IMR-90 (cell line): ENCODE results near the gene CIT. TPM values are rescaled to one million over a fixed set of nuclear protein-coding genes. Genes with fewer than 3 reads are reported as not detected.

ENCODE experiments used
- ATAC-seq: fragments of 200-7000 bp; cut with Tn5 transposase; 2 replicates; pipeline ENCODE4 v1.9.1; 2020; ENCODE audit warnings: low read depth, mild to moderate bottlenecking, moderate library complexity
- BruUV-seq: library from RNA; stranded (reverse); fragments of 400-500 nt; replicated peaks from 2 replicates; lab custom pipeline; 2021; lab: Mats Ljungman, UMichigan
- CTCF ChIA-PET: fragments of 300-600 bp; formaldehyde crosslinking; extraction: SDS; loops from one replicate; lab custom pipeline; 2021; ENCODE audit warnings: antibody characterized with exemption; lab: Yijun Ruan, JAX
- POLR2A ChIA-PET: fragments of 300-600 bp; sonication (Branson Sonifier 250); formaldehyde crosslinking; loops from one replicate; lab custom pipeline; 2022; ENCODE audit warnings: antibody characterized with exemption; ENCODE audit not compliant: unreplicated experiment; lab: Charles Lee
- DNase-seq: peaks from one replicate; pipeline ENCODE4 v3.0.0; 2013
- H2AFZ ChIP-seq: replicated peaks from 2 replicates; pipeline ENCODE3; 2013; ENCODE audit warnings: low read length, mild to moderate bottlenecking; ENCODE audit not compliant: poor library complexity
- H2AK5ac ChIP-seq: 2 replicates; pipeline ENCODE4 v1.6.1; 2013; ENCODE audit warnings: low read depth, low read length, inconsistent platforms
- H2AK9ac ChIP-seq: replicated peaks from 2 replicates; pipeline ENCODE3; 2013; ENCODE audit warnings: mild to moderate bottlenecking, low read depth, low read length, moderate library complexity; ENCODE audit not compliant: poor library complexity
- H2BK120ac ChIP-seq: 2 replicates; pipeline ENCODE4 v1.6.1; 2013; ENCODE audit warnings: low read depth, low read length, inconsistent platforms
- H2BK15ac ChIP-seq: 3 replicates; pipeline ENCODE4 v1.6.1; 2013; ENCODE audit warnings: low read depth, low read length, inconsistent platforms
- H2BK20ac ChIP-seq: 2 replicates; pipeline ENCODE4 v1.6.1; 2013; ENCODE audit warnings: low read depth, mild to moderate bottlenecking, inconsistent platforms, low read length, moderate library complexity
- H2BK5ac ChIP-seq: 2 replicates; pipeline ENCODE4 v1.6.1; 2013; ENCODE audit warnings: mild to moderate bottlenecking, low read depth, low read length, inconsistent platforms; ENCODE audit not compliant: poor library complexity, severe bottlenecking
- H3K14ac ChIP-seq: replicated peaks from 2 replicates; pipeline ENCODE4 v1.6.1; 2013; ENCODE audit warnings: low read depth, low read length, inconsistent platforms
- H3K18ac ChIP-seq: 2 replicates; pipeline ENCODE4 v1.6.1; 2013; ENCODE audit warnings: low read depth, low read length, control low read depth
- H3K23ac ChIP-seq: 2 replicates; pipeline ENCODE4 v1.6.1; 2013; ENCODE audit warnings: low read depth, low read length, inconsistent platforms
- H3K27ac ChIP-seq: 2 replicates; pipeline ENCODE4 v1.5.1; 2013; ENCODE audit warnings: mild to moderate bottlenecking, control low read depth, low read length; ENCODE audit not compliant: insufficient read depth
- H3K27me3 ChIP-seq: 2 replicates; pipeline ENCODE4 v1.6.1; 2013; ENCODE audit warnings: low read length; ENCODE audit not compliant: control insufficient read depth, insufficient read depth
- H3K36me3 ChIP-seq: 2 replicates; pipeline ENCODE4 v1.6.1; 2013; ENCODE audit warnings: low read length, mixed read lengths; ENCODE audit not compliant: control insufficient read depth, insufficient read depth
- H3K4ac ChIP-seq: 2 replicates; pipeline ENCODE4 v1.6.1; 2013; ENCODE audit warnings: low read depth, low read length, inconsistent platforms
- H3K4me1 ChIP-seq: 2 replicates; pipeline ENCODE4 v1.6.1; 2013; ENCODE audit warnings: low read length, mixed read lengths; ENCODE audit not compliant: control insufficient read depth, insufficient read depth
- H3K4me2 ChIP-seq: 2 replicates; pipeline ENCODE4 v1.6.1; 2013; ENCODE audit warnings: low read depth, mild to moderate bottlenecking, control low read depth, low read length, moderate library complexity
- H3K4me3 ChIP-seq: 2 replicates; pipeline ENCODE4 v1.5.1; 2013; ENCODE audit warnings: low read depth, mild to moderate bottlenecking, control low read depth, low read length, moderate library complexity; ENCODE audit not compliant: insufficient read depth
- H3K56ac ChIP-seq: 2 replicates; pipeline ENCODE4 v1.6.1; 2013; ENCODE audit warnings: low read length, inconsistent platforms; ENCODE audit not compliant: insufficient read depth; ENCODE audit errors: extremely low read depth
- H3K79me1 ChIP-seq, 2 experiments: 2 replicates each; pipeline ENCODE4 v1.6.1; 2013; ENCODE audit warnings: low read length in 2 of 2, inconsistent platforms in 1 of 2, low read depth in 1 of 2
- H3K9ac ChIP-seq: 2 replicates; pipeline ENCODE4 v1.6.1; 2013; ENCODE audit warnings: low read depth, low read length, control low read depth
- H3K9me1 ChIP-seq: 2 replicates; pipeline ENCODE4 v1.6.1; 2013; ENCODE audit warnings: low read length, inconsistent platforms; ENCODE audit not compliant: insufficient read depth
- H3K9me3 ChIP-seq: 2 replicates; pipeline ENCODE4 v1.6.1; 2013; ENCODE audit warnings: low read length; ENCODE audit not compliant: control insufficient read depth, insufficient read depth
- H4K20me1 ChIP-seq: 2 replicates; pipeline ENCODE4 v1.6.1; 2013; ENCODE audit warnings: low read length, inconsistent platforms; ENCODE audit not compliant: insufficient read depth
- H4K5ac ChIP-seq: 2 replicates; pipeline ENCODE4 v1.6.1; 2013; ENCODE audit warnings: mild to moderate bottlenecking, low read depth, low read length, control low read depth
- H4K8ac ChIP-seq, 2 experiments: 2 replicates each; pipeline ENCODE4 v1.6.1; 2013; ENCODE audit warnings: low read depth in 2 of 2, low read length in 2 of 2, control low read depth in 1 of 2, inconsistent platforms in 1 of 2
- H4K91ac ChIP-seq: 2 replicates; pipeline ENCODE4 v1.6.1; 2013; ENCODE audit warnings: low read depth, low read length, inconsistent platforms; ENCODE audit not compliant: insufficient read depth
- BHLHE40 ChIP-seq: fragments of 150-350 bp; IDR thresholded peaks from 2 replicates; pipeline ENCODE4 v1.6.1; 2016; ENCODE audit warnings: mild to moderate bottlenecking, low read depth, low read length
- CEBPB ChIP-seq: IDR thresholded peaks from 2 replicates; pipeline ENCODE4 v1.6.1; 2012; ENCODE audit warnings: low read depth, low read length, improper control_type of control experiment
- CHD1 ChIP-seq: IDR thresholded peaks from 2 replicates; pipeline ENCODE4 v1.6.1; 2012; ENCODE audit warnings: low read depth, low read length, improper control_type of control experiment
- CTCF ChIP-seq: conservative IDR thresholded peaks from 2 replicates; pipeline ENCODE4 v1.5.1; 2012; ENCODE audit warnings: mild to moderate bottlenecking, low read depth, low read length, improper control_type of control experiment
- ELK1 ChIP-seq: fragments of 150-350 bp; IDR thresholded peaks from 2 replicates; pipeline ENCODE4 v1.6.1; 2016; ENCODE audit warnings: low read depth, mild to moderate bottlenecking, low read length, moderate library complexity, borderline replicate concordance
- FOS ChIP-seq: fragments of 150-350 bp; IDR thresholded peaks from 2 replicates; pipeline ENCODE4 v1.6.1; 2016; ENCODE audit warnings: low read depth, low read length
- MAFK ChIP-seq: IDR thresholded peaks from 2 replicates; pipeline ENCODE4 v1.6.1; 2012; ENCODE audit warnings: low read depth, low read length, improper control_type of control experiment
- MAZ ChIP-seq: IDR thresholded peaks from 2 replicates; pipeline ENCODE4 v1.6.1; 2012; ENCODE audit warnings: low read depth, mild to moderate bottlenecking, low read length, improper control_type of control experiment, moderate library complexity, borderline replicate concordance
- MXI1 ChIP-seq: IDR thresholded peaks from 2 replicates; pipeline ENCODE4 v1.6.1; 2012; ENCODE audit warnings: low read depth, mild to moderate bottlenecking, low read length, moderate library complexity, borderline replicate concordance
- NFE2L2 ChIP-seq: fragments of 150-350 bp; IDR thresholded peaks from 2 replicates; pipeline ENCODE4 v1.6.1; 2016; ENCODE audit warnings: low read depth, mild to moderate bottlenecking, low read length
- POLR2A ChIP-seq: IDR thresholded peaks from 2 replicates; pipeline ENCODE4 v1.6.1; 2012; ENCODE audit warnings: mild to moderate bottlenecking, low read depth, low read length
- RAD21 ChIP-seq: IDR thresholded peaks from 2 replicates; pipeline ENCODE4 v1.6.1; 2012; ENCODE audit warnings: low read length, improper control_type of control experiment
- RCOR1 ChIP-seq: IDR thresholded peaks from 2 replicates; pipeline ENCODE4 v1.6.1; 2012; ENCODE audit warnings: mild to moderate bottlenecking, low read length, improper control_type of control experiment; ENCODE audit not compliant: insufficient replicate concordance
- RFX5 ChIP-seq: IDR thresholded peaks from 2 replicates; pipeline ENCODE4 v1.8.0; 2012; ENCODE audit warnings: low read depth, mild to moderate bottlenecking, low read length, moderate library complexity
- SMC3 ChIP-seq: fragments of 150-350 bp; IDR thresholded peaks from 2 replicates; pipeline ENCODE4 v1.6.1; 2016; ENCODE audit warnings: low read depth, mild to moderate bottlenecking, antibody characterized with exemption, low read length, moderate library complexity
- USF2 ChIP-seq: fragments of 150-350 bp; IDR thresholded peaks from 2 replicates; pipeline ENCODE4 v1.6.1; 2017; ENCODE audit warnings: mild to moderate bottlenecking, antibody characterized with exemption, low read length, low read depth
- WGBS, 2 experiments: methylation state at CpG; one replicate each; pipeline versions ENCODE4 v1.1.5 to v1.1.7; 2013; ENCODE audit warnings: missing lambda C conversion rate in 2 of 2; ENCODE audit not compliant: insufficient read length in 1 of 2; ENCODE audit errors: extremely low coverage in 2 of 2; 5-methylcytosine and 5-hydroxymethylcytosine counted together
- dilution Hi-C: fragments of 300-500 bp; cut with HindIII; formaldehyde crosslinking; loops from one replicate; pipeline ENCODE4 v1.14.3; 2018; ENCODE audit warnings: low sequenced_read_pairs; ENCODE audit not compliant: unreplicated experiment
- in situ Hi-C: fragments of 300-500 bp; cut with MboI; formaldehyde crosslinking; loops from 3 replicates; pipeline ENCODE4 v1.14.3; 2019; ENCODE audit warnings: low sequenced_read_pairs, inconsistent platforms, mixed read lengths
- intact Hi-C: fragments of 100-400 bp; cut with micrococcal nuclease; formaldehyde crosslinking; loops from 2 replicates; pipeline ENCODE4 v1.10.0; 2022
- polyA plus RNA-seq, 3 experiments: library from polyadenylated mRNA; depleted of rRNA; stranded (reverse); fragments of >200 nt; gene quantifications; 2 replicates each; pipeline ENCODE4 v1.2.3, GENCODE V29; 2012; ENCODE audit warnings: low replicate concordance in 1 of 3
- total RNA-seq: library from RNA; depleted of rRNA; stranded (reverse); fragments of >200 nt; gene quantifications from 2 replicates; pipeline ENCODE4 v1.2.3, GENCODE V29; 2012

Gene CIT
- total and polyA plus RNA-seq, 2 of the 4 experiments (the other 2 are of a cell fraction), result 13.1 to 21.0 TPM

GRCh38 chr12:119659289-119659897, 217.7 kb downstream of the CIT start:
- peak; percentile 77 for ATAC-seq
- no peaks in the 10 kb centered on the region for H3K4me1 ChIP-seq

More at GRCh38 chr12:119659289-119659897, 217.7 kb downstream of the CIT start:
- Histone ChIP-seq H3K4me3 (no peak overlapping the region), H3K18ac (no peak overlapping the region), H3K27ac (no peak overlapping the region), H2BK5ac (no peak overlapping the region), H3K14ac (no peak overlapping the region), H2BK20ac (no peak overlapping the region), H2BK120ac (no peak overlapping the region), H3K23ac (no peak overlapping the region), H4K91ac (no peak overlapping the region), H3K56ac (no peak overlapping the region), H4K5ac (no peak overlapping the region), H3K27me3 (0 out of 2 replicates have a peak, but pooled peaks cover 2% of the 10 kb centered on the region), H3K9ac (no peak overlapping the region), H3K4ac (no peak overlapping the region), H2BK15ac (no peak overlapping the region), H2AFZ (no peak overlapping the region), H3K4me2 (no peak overlapping the region), H2AK9ac (no peak overlapping the region), H4K20me1 (no peaks in the 10 kb centered on the region), H2AK5ac (no peak overlapping the region), H3K9me1 (no peaks in the 10 kb centered on the region), H3K79me1 (no peaks in the 10 kb centered on the region), H3K36me3 (no peaks in the 10 kb centered on the region), H4K8ac (no peak overlapping the region), H3K9me3 (no peaks in the 10 kb centered on the region)
- CTCF ChIA-PET, result interaction anchor here (1.4 kb wide), 1 partner anchor 8 kb away, joined by 7 read pairs; the partner anchor contains the start of gene PRKAB1
- dilution Hi-C loops, result no loop called here
- intact Hi-C loops, result no loop called here
- TF ChIP-seq POLR2A (no peak), MXI1 (no peak), CTCF (peak; percentile 79), RAD21 (peak; percentile 43), USF2 (no peak), ELK1 (no peak), CHD1 (no peak), NFE2L2 (no peak), MAZ (no peak), SMC3 (peak; percentile 30; the same call in 1 of the 2 replicates), RFX5 (no peak), FOS (no peak), MAFK (no peak), RCOR1 (no peak), BHLHE40 (no peak), CEBPB (no peak)
- BruUV-seq, result no TSS peak
- WGBS, 2 experiments, result no CpG with 5 or more reads among the region's 6 CpGs
- POLR2A ChIA-PET, result no interaction called here
- DNase-seq, result peak; percentile 24
- in situ Hi-C loops, result no loop called here
